Measurements from ENCODE around the gene DENR. TPM values are rescaled to one million over a fixed set of nuclear protein-coding genes. Genes with fewer than 3 reads are reported as not detected.

Gene DENR
- total and polyA plus RNA-seq, 2 of the 13 experiments (the other 11 are each of a cell fraction or from before 2014, with no cell fraction given) = 30.0 to 59.1 TPM

DNA sequence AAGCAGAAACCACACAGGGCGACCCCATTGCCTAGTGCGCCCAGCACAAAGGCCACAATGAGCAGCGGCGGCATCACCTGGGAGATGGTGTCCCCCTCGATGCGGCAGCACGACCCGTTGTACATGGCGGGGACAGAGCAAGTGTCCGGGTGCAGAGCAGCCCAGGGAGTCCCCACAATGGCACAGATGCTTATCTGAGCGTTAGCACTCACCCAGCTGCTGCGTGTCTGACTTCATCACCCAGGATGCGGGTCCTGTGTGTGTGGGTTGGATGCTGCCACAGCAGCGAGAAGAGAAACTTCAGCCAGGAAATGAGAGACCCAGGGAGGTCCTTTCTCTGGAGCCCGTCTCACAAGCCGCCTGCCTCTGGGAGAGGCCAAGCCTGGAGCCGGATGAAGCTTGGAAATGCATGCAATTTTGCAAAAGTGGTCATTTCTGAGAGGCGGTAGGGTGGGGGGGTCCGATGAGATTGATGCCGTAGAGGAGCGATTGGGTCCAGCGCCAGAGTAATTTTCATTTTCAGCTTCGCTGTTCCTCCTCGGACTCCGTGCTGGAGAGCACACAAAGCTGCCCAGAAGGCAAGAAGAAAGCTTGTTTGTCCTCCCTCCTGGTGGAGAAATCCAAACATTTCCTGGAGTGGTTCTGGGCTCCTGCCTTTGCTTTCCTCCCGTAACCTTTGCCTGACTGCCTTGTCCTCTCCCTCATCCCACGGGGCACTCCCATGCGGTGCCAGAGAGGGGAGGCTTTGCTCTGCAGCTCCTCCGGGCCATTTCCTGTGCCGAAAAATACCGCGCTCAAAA lies 22.2 kb upstream of the DENR start, which contains the start of gene HCAR1 (continued):
- no peak for TF ChIP-seq ZNF484 (CRISPR knock-in tag; IDR thresholded peaks at IDR 0.05; ENCODE audit: borderline replicate concordance, low read depth)
- TF ChIP-seq ZNF607 (CRISPR knock-in tag; IDR thresholded peaks at IDR 0.05; ENCODE audit: borderline replicate concordance) = no peak
- TF ChIP-seq CHD4 (IDR thresholded peaks at IDR 0.05; ENCODE audit: borderline replicate concordance, low read length) = no peak
- no peak for TF ChIP-seq CCAR2 (optimal IDR thresholded peaks at IDR 0.05; ENCODE audit: low read depth, low read length)
- no peak for TF ChIP-seq ZFAT (CRISPR knock-in tag; conservative IDR thresholded peaks at IDR 0.05)
- TF ChIP-seq, protein P1, sequence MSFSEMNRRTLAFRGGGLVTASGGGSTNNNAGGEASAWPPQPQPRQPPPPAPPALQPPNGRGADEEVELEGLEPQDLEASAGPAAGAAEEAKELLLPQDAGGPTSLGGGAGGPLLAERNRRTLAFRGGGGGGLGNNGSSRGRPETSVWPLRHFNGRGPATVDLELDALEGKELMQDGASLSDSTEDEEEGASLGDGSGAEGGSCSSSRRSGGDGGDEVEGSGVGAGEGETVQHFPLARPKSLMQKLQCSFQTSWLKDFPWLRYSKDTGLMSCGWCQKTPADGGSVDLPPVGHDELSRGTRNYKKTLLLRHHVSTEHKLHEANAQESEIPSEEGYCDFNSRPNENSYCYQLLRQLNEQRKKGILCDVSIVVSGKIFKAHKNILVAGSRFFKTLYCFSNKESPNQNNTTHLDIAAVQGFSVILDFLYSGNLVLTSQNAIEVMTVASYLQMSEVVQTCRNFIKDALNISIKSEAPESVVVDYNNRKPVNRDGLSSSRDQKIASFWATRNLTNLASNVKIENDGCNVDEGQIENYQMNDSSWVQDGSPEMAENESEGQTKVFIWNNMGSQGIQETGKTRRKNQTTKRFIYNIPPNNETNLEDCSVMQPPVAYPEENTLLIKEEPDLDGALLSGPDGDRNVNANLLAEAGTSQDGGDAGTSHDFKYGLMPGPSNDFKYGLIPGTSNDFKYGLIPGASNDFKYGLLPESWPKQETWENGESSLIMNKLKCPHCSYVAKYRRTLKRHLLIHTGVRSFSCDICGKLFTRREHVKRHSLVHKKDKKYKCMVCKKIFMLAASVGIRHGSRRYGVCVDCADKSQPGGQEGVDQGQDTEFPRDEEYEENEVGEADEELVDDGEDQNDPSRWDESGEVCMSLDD (CRISPR knock-in tag; IDR thresholded peaks at IDR 0.05; ENCODE audit: borderline replicate concordance) = no peak
- TF ChIP-seq MTA1 (CRISPR knock-in tag; IDR thresholded peaks at IDR 0.05; ENCODE audit: borderline replicate concordance) = 0 out of 2 replicates have a peak, but pooled peaks have one; percentile 6
- TF ChIP-seq NR1H2 (CRISPR knock-in tag; IDR thresholded peaks at IDR 0.05; ENCODE audit: borderline replicate concordance, low read depth) = no peak
- no peak for TF ChIP-seq TMF1 (CRISPR knock-in tag; IDR thresholded peaks at IDR 0.05; ENCODE audit: low read depth)
- TF ChIP-seq, protein P2, sequence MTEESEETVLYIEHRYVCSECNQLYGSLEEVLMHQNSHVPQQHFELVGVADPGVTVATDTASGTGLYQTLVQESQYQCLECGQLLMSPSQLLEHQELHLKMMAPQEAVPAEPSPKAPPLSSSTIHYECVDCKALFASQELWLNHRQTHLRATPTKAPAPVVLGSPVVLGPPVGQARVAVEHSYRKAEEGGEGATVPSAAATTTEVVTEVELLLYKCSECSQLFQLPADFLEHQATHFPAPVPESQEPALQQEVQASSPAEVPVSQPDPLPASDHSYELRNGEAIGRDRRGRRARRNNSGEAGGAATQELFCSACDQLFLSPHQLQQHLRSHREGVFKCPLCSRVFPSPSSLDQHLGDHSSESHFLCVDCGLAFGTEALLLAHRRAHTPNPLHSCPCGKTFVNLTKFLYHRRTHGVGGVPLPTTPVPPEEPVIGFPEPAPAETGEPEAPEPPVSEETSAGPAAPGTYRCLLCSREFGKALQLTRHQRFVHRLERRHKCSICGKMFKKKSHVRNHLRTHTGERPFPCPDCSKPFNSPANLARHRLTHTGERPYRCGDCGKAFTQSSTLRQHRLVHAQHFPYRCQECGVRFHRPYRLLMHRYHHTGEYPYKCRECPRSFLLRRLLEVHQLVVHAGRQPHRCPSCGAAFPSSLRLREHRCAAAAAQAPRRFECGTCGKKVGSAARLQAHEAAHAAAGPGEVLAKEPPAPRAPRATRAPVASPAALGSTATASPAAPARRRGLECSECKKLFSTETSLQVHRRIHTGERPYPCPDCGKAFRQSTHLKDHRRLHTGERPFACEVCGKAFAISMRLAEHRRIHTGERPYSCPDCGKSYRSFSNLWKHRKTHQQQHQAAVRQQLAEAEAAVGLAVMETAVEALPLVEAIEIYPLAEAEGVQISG (CRISPR knock-in tag; IDR thresholded peaks at IDR 0.05) = peak; percentile 27; the same call in 1 of the 2 replicates
- TF ChIP-seq ZNF605 (CRISPR knock-in tag; IDR thresholded peaks at IDR 0.05) = no peak
- no peak for TF ChIP-seq ZBTB7A (CRISPR knock-in tag; IDR thresholded peaks at IDR 0.05)
- TF ChIP-seq RFX1 (IDR thresholded peaks at IDR 0.05) = no peak
- no peak for TF ChIP-seq ARID2 (CRISPR knock-in tag; IDR thresholded peaks at IDR 0.05; ENCODE audit: borderline replicate concordance)
- no peak for TF ChIP-seq ZNF792 (CRISPR knock-in tag; IDR thresholded peaks at IDR 0.05)
- no peak for TF ChIP-seq ARNTL (CRISPR knock-in tag; IDR thresholded peaks at IDR 0.05)
- 0 out of 2 replicates have a peak, but pooled peaks have one; percentile 7 for TF ChIP-seq IRF2 (CRISPR knock-in tag; IDR thresholded peaks at IDR 0.05)
- no peak for TF ChIP-seq ELF4 (CRISPR knock-in tag; IDR thresholded peaks at IDR 0.05; ENCODE audit: borderline replicate concordance)
- TF ChIP-seq ZNF598 (CRISPR knock-in tag; IDR thresholded peaks at IDR 0.05; ENCODE audit: borderline replicate concordance) = no peak
- TF ChIP-seq AGO1 (IDR thresholded peaks at IDR 0.05; ENCODE audit: low read depth, low read length, poor library complexity, severe bottlenecking) = no peak
- TF ChIP-seq STAG1 (CRISPR knock-in tag; IDR thresholded peaks at IDR 0.05) = no peak
- TF ChIP-seq MTF2 (CRISPR knock-in tag; IDR thresholded peaks at IDR 0.05; ENCODE audit: borderline replicate concordance) = peak; percentile 67; the same call in 1 of the 2 replicates
- TF ChIP-seq SNRNP70 (IDR thresholded peaks at IDR 0.05; ENCODE audit: low read depth, low read length) = no peak
- no peak for TF ChIP-seq TAF15 (IDR thresholded peaks at IDR 0.05; ENCODE audit: low read depth, low read length, poor library complexity, severe bottlenecking)
